Body of pancreas (tissue), 4 donors: Measurements from ENCODE around the gene CEP97.

Experiments used
- POLR2A ChIP-seq, 3 donors: fragments of 450-650 bp; IDR thresholded peaks; one replicate each; pipeline ENCODE4 v1.6.1; 2016; ENCODE audit warnings: antibody characterized with exemption in 3 of 3, mild to moderate bottlenecking in 2 of 3
- TF ChIP-seq, protein P1 (sequence below), 7 experiments: fragments of 450-650 bp in 4 of 7; fragments of 200-600 bp in 3 of 7; sonication (generic) in 3 of 7; IDR thresholded peaks; one replicate each; pipeline ENCODE4 v1.5.1; 2016 to 2019; ENCODE audit warnings: antibody characterized with exemption in 7 of 7

DNA sequence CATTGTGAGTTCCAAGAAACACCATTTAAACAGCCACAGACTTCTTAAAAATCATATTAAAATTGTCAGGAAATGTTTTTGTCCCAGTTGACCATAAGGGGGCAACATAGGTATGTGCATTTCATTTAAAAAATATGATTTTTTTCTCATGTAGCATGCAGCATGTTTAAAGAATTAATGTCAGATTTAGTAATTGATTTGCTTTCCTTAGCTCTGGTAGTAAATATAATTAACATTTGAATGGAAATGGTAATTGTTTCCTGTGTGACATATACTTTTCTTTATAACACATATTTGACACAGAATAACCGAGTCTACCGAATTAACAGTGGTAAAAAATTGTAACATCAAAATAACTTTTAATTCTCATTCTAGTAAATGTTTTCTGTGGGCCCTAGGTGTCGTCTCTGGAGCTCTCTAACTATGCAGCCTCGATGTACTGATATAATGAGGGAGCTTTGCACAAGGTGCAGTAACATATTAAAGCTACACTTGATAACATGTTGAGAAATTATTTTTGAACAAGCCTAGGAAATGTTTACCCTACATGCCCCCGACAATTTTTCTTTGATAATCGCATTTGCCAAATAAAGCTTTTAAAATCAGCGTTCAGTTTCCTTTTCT, 89.5 kb downstream of the CEP97 start:
- TF ChIP-seq, protein P1, sequence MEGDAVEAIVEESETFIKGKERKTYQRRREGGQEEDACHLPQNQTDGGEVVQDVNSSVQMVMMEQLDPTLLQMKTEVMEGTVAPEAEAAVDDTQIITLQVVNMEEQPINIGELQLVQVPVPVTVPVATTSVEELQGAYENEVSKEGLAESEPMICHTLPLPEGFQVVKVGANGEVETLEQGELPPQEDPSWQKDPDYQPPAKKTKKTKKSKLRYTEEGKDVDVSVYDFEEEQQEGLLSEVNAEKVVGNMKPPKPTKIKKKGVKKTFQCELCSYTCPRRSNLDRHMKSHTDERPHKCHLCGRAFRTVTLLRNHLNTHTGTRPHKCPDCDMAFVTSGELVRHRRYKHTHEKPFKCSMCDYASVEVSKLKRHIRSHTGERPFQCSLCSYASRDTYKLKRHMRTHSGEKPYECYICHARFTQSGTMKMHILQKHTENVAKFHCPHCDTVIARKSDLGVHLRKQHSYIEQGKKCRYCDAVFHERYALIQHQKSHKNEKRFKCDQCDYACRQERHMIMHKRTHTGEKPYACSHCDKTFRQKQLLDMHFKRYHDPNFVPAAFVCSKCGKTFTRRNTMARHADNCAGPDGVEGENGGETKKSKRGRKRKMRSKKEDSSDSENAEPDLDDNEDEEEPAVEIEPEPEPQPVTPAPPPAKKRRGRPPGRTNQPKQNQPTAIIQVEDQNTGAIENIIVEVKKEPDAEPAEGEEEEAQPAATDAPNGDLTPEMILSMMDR (IDR thresholded peaks at IDR 0.05) = peak in 6 of 7 experiments; percentile 50 to 80 (median 72)
- no peak for TF ChIP-seq POLR2A (IDR thresholded peaks at IDR 0.05)
